ENCODE measurements around the gene TUBA3C.

GRCh38 chr13:19154843-19155242 is 26.8 kb downstream of the TUBA3C start:
- TF ChIP-seq, protein P1, sequence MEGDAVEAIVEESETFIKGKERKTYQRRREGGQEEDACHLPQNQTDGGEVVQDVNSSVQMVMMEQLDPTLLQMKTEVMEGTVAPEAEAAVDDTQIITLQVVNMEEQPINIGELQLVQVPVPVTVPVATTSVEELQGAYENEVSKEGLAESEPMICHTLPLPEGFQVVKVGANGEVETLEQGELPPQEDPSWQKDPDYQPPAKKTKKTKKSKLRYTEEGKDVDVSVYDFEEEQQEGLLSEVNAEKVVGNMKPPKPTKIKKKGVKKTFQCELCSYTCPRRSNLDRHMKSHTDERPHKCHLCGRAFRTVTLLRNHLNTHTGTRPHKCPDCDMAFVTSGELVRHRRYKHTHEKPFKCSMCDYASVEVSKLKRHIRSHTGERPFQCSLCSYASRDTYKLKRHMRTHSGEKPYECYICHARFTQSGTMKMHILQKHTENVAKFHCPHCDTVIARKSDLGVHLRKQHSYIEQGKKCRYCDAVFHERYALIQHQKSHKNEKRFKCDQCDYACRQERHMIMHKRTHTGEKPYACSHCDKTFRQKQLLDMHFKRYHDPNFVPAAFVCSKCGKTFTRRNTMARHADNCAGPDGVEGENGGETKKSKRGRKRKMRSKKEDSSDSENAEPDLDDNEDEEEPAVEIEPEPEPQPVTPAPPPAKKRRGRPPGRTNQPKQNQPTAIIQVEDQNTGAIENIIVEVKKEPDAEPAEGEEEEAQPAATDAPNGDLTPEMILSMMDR (IDR thresholded peaks at IDR 0.05; ENCODE audit: insufficient read depth, low read length, poor library complexity, severe bottlenecking): no peak
- no peak for TF ChIP-seq EZH2phosphoT487 (conservative IDR thresholded peaks at IDR 0.05; ENCODE audit: low read length)
